ENCODE data around the gene ODAPH. TPM values are rescaled to one million over a fixed set of nuclear protein-coding genes. Genes with fewer than 3 reads are reported as not detected.

The ODAPH gene
- polyA plus RNA-seq, 3 donors = not detected

DNA sequence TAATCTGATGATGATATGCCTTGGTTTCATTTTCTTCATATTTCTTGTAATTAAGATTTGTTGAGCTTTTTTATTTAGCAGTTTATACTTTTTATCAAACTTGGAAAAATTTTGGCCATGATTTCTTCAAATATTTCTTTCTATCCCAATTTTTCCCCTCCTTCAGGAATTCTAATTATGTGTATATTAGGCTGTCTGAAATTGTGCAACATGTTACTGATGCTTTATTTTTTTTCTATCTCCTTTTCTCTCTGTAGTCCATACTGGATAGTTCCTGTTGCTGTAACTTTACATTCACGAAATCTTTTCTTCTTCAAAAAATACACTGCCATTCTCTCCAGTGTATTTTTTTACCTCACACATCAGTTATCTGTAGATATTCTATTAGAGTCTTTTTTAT, 30.8 kb upstream of the ODAPH start:
- peaks cover 3% of the 10 kb centered on the region for H3K4me1 Mint-ChIP-seq
- intact Hi-C loops (cut with micrococcal nuclease) = no loop called here
- H3K9me3 Mint-ChIP-seq = no peaks in the 10 kb centered on the region
- H3K27ac ChIP-seq (ENCODE audit: low read depth in 1 of 2, low read length in 2 of 2) = no peak overlapping the region
- TF ChIP-seq, protein P1, sequence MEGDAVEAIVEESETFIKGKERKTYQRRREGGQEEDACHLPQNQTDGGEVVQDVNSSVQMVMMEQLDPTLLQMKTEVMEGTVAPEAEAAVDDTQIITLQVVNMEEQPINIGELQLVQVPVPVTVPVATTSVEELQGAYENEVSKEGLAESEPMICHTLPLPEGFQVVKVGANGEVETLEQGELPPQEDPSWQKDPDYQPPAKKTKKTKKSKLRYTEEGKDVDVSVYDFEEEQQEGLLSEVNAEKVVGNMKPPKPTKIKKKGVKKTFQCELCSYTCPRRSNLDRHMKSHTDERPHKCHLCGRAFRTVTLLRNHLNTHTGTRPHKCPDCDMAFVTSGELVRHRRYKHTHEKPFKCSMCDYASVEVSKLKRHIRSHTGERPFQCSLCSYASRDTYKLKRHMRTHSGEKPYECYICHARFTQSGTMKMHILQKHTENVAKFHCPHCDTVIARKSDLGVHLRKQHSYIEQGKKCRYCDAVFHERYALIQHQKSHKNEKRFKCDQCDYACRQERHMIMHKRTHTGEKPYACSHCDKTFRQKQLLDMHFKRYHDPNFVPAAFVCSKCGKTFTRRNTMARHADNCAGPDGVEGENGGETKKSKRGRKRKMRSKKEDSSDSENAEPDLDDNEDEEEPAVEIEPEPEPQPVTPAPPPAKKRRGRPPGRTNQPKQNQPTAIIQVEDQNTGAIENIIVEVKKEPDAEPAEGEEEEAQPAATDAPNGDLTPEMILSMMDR (IDR thresholded peaks at IDR 0.05) = no peak
- H3K9ac ChIP-seq (ENCODE audit: insufficient read depth, low read length, poor library complexity, severe bottlenecking) = no peak overlapping the region
- no CpG with 5 or more reads among the region's 1 CpG for WGBS (ENCODE audit: insufficient coverage)
- H2AFZ ChIP-seq (ENCODE audit: insufficient read depth, low read depth, low read length, poor library complexity, severe bottlenecking) = no peak overlapping the region
- no peak overlapping the region for H3K4me2 ChIP-seq (replicated peaks; ENCODE audit: extremely low read depth, low read length, poor library complexity, severe bottlenecking)
- peaks cover 0 to 2% (median 0%) of the 10 kb centered on the region in 3 donors for H3K27me3 Mint-ChIP-seq (ENCODE audit: low read depth in 3 of 3)
- no peak overlapping the region for H3K4me3 Mint-ChIP-seq
- H3K27me3 ChIP-seq (ENCODE audit: control insufficient read depth in 2 of 2, insufficient read depth in 2 of 2, low read length in 2 of 2) = no peaks in the 10 kb centered on the region
- no peak overlapping the region for H3K4me3 ChIP-seq (replicated peaks in 1 of 3; ENCODE audit: low read depth in 2 of 3, low read length in 3 of 3)
- H3K36me3 ChIP-seq (replicated peaks in 1 of 2; ENCODE audit: control insufficient read depth in 1 of 2, insufficient read depth in 2 of 2, low read length in 2 of 2) = peaks cover 68 to 85% of the 10 kb centered on the region in 2 donors
- DNase-seq = no peak
- H3K27ac Mint-ChIP-seq = peak overlapping the region in 1 of 7 donors; percentile 30
- no peaks in the 10 kb centered on the region for H3K4me1 ChIP-seq (ENCODE audit: control insufficient read depth in 1 of 2, insufficient read depth in 2 of 2, low read length in 2 of 2)
- peaks cover 71 to 82% of the 10 kb centered on the region in 2 donors for H3K36me3 Mint-ChIP-seq
- H3K79me2 ChIP-seq (ENCODE audit: insufficient read depth, low read length) = no peaks in the 10 kb centered on the region
- H3K9me3 ChIP-seq (replicated peaks in 1 of 2; ENCODE audit: control insufficient read depth in 1 of 2, insufficient read depth in 1 of 2, low read length in 2 of 2) = no peaks in the 10 kb centered on the region
- no peaks in the 10 kb centered on the region for H4K20me1 ChIP-seq (ENCODE audit: insufficient read depth, low read length)

DNA sequence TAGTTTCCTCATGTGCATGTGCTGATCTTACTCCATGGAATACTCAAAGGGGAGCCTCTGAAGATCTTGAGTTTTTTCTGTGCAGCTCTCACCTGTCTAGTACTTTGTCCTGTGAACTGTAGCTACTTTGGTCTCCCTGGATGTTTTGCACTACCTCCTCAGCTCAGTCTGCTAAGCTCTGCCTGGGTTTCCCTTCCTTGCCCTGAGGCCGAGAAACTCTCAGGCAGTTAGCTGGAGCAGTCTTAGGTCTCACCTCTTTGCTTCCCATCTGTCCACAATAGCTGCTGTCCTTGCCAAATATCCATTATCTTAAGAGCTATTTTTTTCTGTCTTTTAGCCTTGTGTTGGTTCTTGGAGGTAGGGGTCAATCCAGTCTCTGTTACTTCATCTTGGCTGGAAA, 30.0 kb upstream of the ODAPH start:
- no peak overlapping the region for H3K27ac ChIP-seq (ENCODE audit: low read depth in 1 of 2, low read length in 2 of 2)
- H3K4me2 ChIP-seq (replicated peaks; ENCODE audit: extremely low read depth, low read length, poor library complexity, severe bottlenecking) = no peak overlapping the region
- Mint-ChIP-seq H3K27ac (peak overlapping the region in 1 of 7 donors; percentile 31), H3K27me3 (ENCODE audit: low read depth in 3 of 3) (peaks cover 0 to 2% (median 0%) of the 10 kb centered on the region in 3 donors), H3K36me3 (peaks cover 70 to 82% of the 10 kb centered on the region in 2 donors), H3K9me3 (peaks cover 0 to 5% (median 0%) of the 10 kb centered on the region in 7 donors), H3K4me1 (peaks cover 3% of the 10 kb centered on the region), H3K4me3 (no peak overlapping the region)
- H3K4me3 ChIP-seq (replicated peaks in 1 of 3; ENCODE audit: low read depth in 2 of 3, low read length in 3 of 3) = no peak overlapping the region
- TF ChIP-seq, protein P1 (IDR thresholded peaks at IDR 0.05) = no peak
- peaks cover 74 to 86% of the 10 kb centered on the region in 2 donors for H3K36me3 ChIP-seq (replicated peaks in 1 of 2; ENCODE audit: control insufficient read depth in 1 of 2, insufficient read depth in 2 of 2, low read length in 2 of 2)
- no peaks in the 10 kb centered on the region for H4K20me1 ChIP-seq (ENCODE audit: insufficient read depth, low read length)
- WGBS (ENCODE audit: insufficient coverage) = 100% methylated on average over 1 of the region's 1 CpG
- intact Hi-C loops (cut with micrococcal nuclease) = no loop called here
- H3K4me1 ChIP-seq (ENCODE audit: control insufficient read depth in 1 of 2, insufficient read depth in 2 of 2, low read length in 2 of 2) = no peaks in the 10 kb centered on the region
- H3K79me2 ChIP-seq (ENCODE audit: insufficient read depth, low read length) = no peaks in the 10 kb centered on the region
- no peak for DNase-seq
- no peaks in the 10 kb centered on the region for H3K9me3 ChIP-seq (replicated peaks in 1 of 2; ENCODE audit: control insufficient read depth in 1 of 2, insufficient read depth in 1 of 2, low read length in 2 of 2)
- H2AFZ ChIP-seq (ENCODE audit: insufficient read depth, low read depth, low read length, poor library complexity, severe bottlenecking) = no peak overlapping the region
- H3K9ac ChIP-seq (ENCODE audit: insufficient read depth, low read length, poor library complexity, severe bottlenecking) = no peak overlapping the region
- H3K27me3 ChIP-seq (ENCODE audit: control insufficient read depth in 2 of 2, insufficient read depth in 2 of 2, low read length in 2 of 2) = no peaks in the 10 kb centered on the region

Measured in CD14-positive monocyte (primary cell).